Keratinocyte (primary cell): ENCODE measurements around the gene ACAD9. TPM values are rescaled to one million over a fixed set of nuclear protein-coding genes. Genes with fewer than 3 reads are reported as not detected.

Source experiments
- DNase-seq: peaks from one replicate; pipeline ENCODE4 v3.0.0-alpha.2; 2011; ENCODE audit warnings: low read depth, missing footprints, low spot score
- FAIRE-seq: peaks from 2 replicates; lab custom pipeline; 2011; peaks lifted over from hg19 to GRCh38; lab: Jason Lieb, UNC
- H2AFZ ChIP-seq: 2 replicates; pipeline ENCODE4 v1.6.0; 2012; ENCODE audit warnings: low read length, control low read depth, inconsistent platforms; ENCODE audit not compliant: control insufficient read depth
- H3K27ac ChIP-seq: 2 replicates; pipeline ENCODE4 v1.5.1; 2011; ENCODE audit warnings: low read length; ENCODE audit not compliant: control insufficient read depth, insufficient read depth
- H3K27me3 ChIP-seq: 3 replicates; pipeline ENCODE4 v1.6.0; 2011; ENCODE audit warnings: low read length; ENCODE audit not compliant: control insufficient read depth, insufficient read depth; ENCODE audit errors: extremely low read depth
- H3K36me3 ChIP-seq, 2 experiments: 2 replicates in 1 of 2; 3 replicates in 1 of 2; pipeline ENCODE4 v1.5.1; 2011; ENCODE audit warnings: low read length in 2 of 2, mild to moderate bottlenecking in 1 of 2; ENCODE audit not compliant: control insufficient read depth in 2 of 2, insufficient read depth in 2 of 2; ENCODE audit errors: extremely low read depth in 1 of 2
- H3K4me1 ChIP-seq: 3 replicates; pipeline ENCODE4 v1.5.1; 2011; ENCODE audit warnings: low read length; ENCODE audit not compliant: control insufficient read depth, insufficient read depth; ENCODE audit errors: extremely low read depth
- H3K4me2 ChIP-seq: 3 replicates; pipeline ENCODE4 v1.6.0; 2011; ENCODE audit warnings: low read depth, low read length; ENCODE audit not compliant: control insufficient read depth, insufficient read depth; ENCODE audit errors: extremely low read depth
- H3K4me3 ChIP-seq, 3 experiments: fragments of 200-600 bp in 1 of 3; sonication (generic) in 1 of 3; 2 replicates in 2 of 3; 3 replicates in 1 of 3; pipeline ENCODE4 v1.5.1; 2011 to 2016; ENCODE audit warnings: low read length in 3 of 3, mild to moderate bottlenecking in 3 of 3, control low read depth in 2 of 3, inconsistent platforms in 1 of 3, low read depth in 1 of 3, mixed read lengths in 1 of 3, mixed run types in 1 of 3, moderate library complexity in 1 of 3; ENCODE audit not compliant: control insufficient read depth in 2 of 3, insufficient read depth in 2 of 3; ENCODE audit errors: extremely low read depth in 1 of 3
- H3K79me2 ChIP-seq: 2 replicates; pipeline ENCODE4 v1.6.0; 2012; ENCODE audit warnings: low read length; ENCODE audit not compliant: control insufficient read depth, insufficient read depth
- H3K9ac ChIP-seq: 3 replicates; pipeline ENCODE4 v1.6.0; 2011; ENCODE audit warnings: low read length; ENCODE audit not compliant: control insufficient read depth, insufficient read depth; ENCODE audit errors: extremely low read depth
- H3K9me1 ChIP-seq: 3 replicates; pipeline ENCODE4 v1.6.0; 2011; ENCODE audit warnings: low read length; ENCODE audit not compliant: control insufficient read depth, insufficient read depth; ENCODE audit errors: extremely low read depth
- H3K9me3 ChIP-seq: 2 replicates; pipeline ENCODE4 v1.5.1; 2012; ENCODE audit warnings: low read depth, low read length; ENCODE audit not compliant: control insufficient read depth
- H4K20me1 ChIP-seq: 3 replicates; pipeline ENCODE4 v1.6.0; 2011; ENCODE audit warnings: low read length; ENCODE audit not compliant: control insufficient read depth, insufficient read depth; ENCODE audit errors: extremely low read depth
- CTCF ChIP-seq, 3 experiments: IDR thresholded peaks in 1 of 3; conservative IDR thresholded peaks in 1 of 3; optimal IDR thresholded peaks in 1 of 3; 2 replicates in 2 of 3; 3 replicates in 1 of 3; pipeline versions ENCODE3 to v1.5.1; 2011; ENCODE audit warnings: low read length in 3 of 3, mild to moderate bottlenecking in 3 of 3, moderate library complexity in 2 of 3, control low read depth in 1 of 3, inconsistent platforms in 1 of 3; ENCODE audit not compliant: insufficient read depth in 2 of 3; ENCODE audit errors: extremely low read depth in 1 of 3
- EZH2 ChIP-seq: IDR thresholded peaks from one replicate; pipeline ENCODE4 v1.6.1; 2012; ENCODE audit warnings: inconsistent platforms, mild to moderate bottlenecking, low read length, moderate library complexity
- dilution Hi-C: fragments of 300-500 bp; cut with MboI; formaldehyde crosslinking; loops from one replicate; pipeline ENCODE4 v1.7.0; 2020; ENCODE audit warnings: low sequenced_read_pairs; ENCODE audit not compliant: extremely low pct_ligation_motif_present
- polyA plus RNA-seq, 5 experiments: library from polyadenylated mRNA; depleted of rRNA in 3 of 5; stranded (reverse) in 3 of 5; stranded (forward) in 1 of 5; unstranded in 1 of 5; fragments of >200 nt; gene quantifications; 1 replicate in 1 of 5; 2 replicates in 3 of 5; 3 replicates in 1 of 5; pipeline versions ENCODE4 v1.2.1 to v1.2.3, GENCODE V29; 2011 to 2012; ENCODE audit warnings: missing spikeins in 2 of 5, low read depth in 1 of 5, low replicate concordance in 1 of 5
- small RNA-seq, 3 experiments: library from RNA; depleted of rRNA; stranded (forward); fragments of <200 nt; gene quantifications; one replicate each; pipeline ENCODE3, GENCODE V24; 2012; ENCODE audit warnings: low read depth in 3 of 3, low replicate concordance in 1 of 3; ENCODE audit not compliant: insufficient read length in 3 of 3

Gene ACAD9
- polyA plus RNA-seq, 1 donor (not counting 4 experiments of a cell fraction or from before 2014, with no cell fraction given), result 36.6 TPM

GRCh38 chr3:128956440-128956839 is 77.0 kb downstream of the ACAD9 start:
- DNase-seq (no peak), FAIRE-seq (no peak)
- no peak for TF ChIP-seq EZH2
- no peak for TF ChIP-seq CTCF (optimal IDR thresholded peaks at IDR 0.05 in 1 of 3, IDR thresholded peaks at IDR 0.05 in 1 of 3, conservative IDR thresholded peaks at IDR 0.05 in 1 of 3; ENCODE audit: extremely low read depth in 1 of 3, insufficient read depth in 2 of 3, low read length in 3 of 3)
- no peak overlapping the region for H3K4me3 ChIP-seq
- no peak overlapping the region for H2AFZ ChIP-seq
- H3K9me3 ChIP-seq, result no peaks in the 10 kb centered on the region
- no peaks in the 10 kb centered on the region for H3K36me3 ChIP-seq
- no peak overlapping the region for H3K27ac ChIP-seq
- dilution Hi-C loops, result no loop called here
- H3K79me2 ChIP-seq, result no peaks in the 10 kb centered on the region
- H3K9me1 ChIP-seq, result no peaks in the 10 kb centered on the region
- no peak overlapping the region for H3K4me2 ChIP-seq
- H3K9ac ChIP-seq, result no peak overlapping the region
- no peaks in the 10 kb centered on the region for H4K20me1 ChIP-seq
- H3K27me3 ChIP-seq, result peaks cover 4% of the 10 kb centered on the region
- H3K4me1 ChIP-seq, result no peaks in the 10 kb centered on the region

Small RNA genes lying within 50 kb of the gene (small RNA-seq; reads per million reads assigned to genes)
- gene AC112484.4, result 0 reads per million in 3 experiments

Other genes with a start within 250 kb of the ACAD9 start
- gene RPN1, start 228.8 kb upstream of the ACAD9 start, polyA plus RNA-seq, result 304 to 350 TPM (median 307 TPM) in 3 replicates
- gene RAB7A, start 153.4 kb upstream of the ACAD9 start, polyA plus RNA-seq, result 358 to 416 TPM (median 364 TPM) in 3 replicates
- 0.11 to 0.26 TPM (median 0.22 TPM) in 3 replicates for gene CFAP92, start 114.5 kb downstream of the ACAD9 start, polyA plus RNA-seq
- gene EFCC1, start 121.7 kb downstream of the ACAD9 start, polyA plus RNA-seq, result not detected in 3 replicates
- not detected in 3 replicates for gene GP9, start 181.2 kb downstream of the ACAD9 start, polyA plus RNA-seq
- gene RAB43, start 242.2 kb downstream of the ACAD9 start, polyA plus RNA-seq, result 8.1 to 12.4 TPM (median 12.3 TPM) in 3 replicates